HG03469 (cell line): Measurements from ENCODE around the gene PLEKHG4B.

ENCODE experiments used
- ATAC-seq: cut with Tn5 transposase; IDR thresholded peaks from one replicate; pipeline ENCODE4 v1.9.1; 2021; ENCODE audit warnings: mild to moderate bottlenecking, moderate library complexity, moderate number of reproducible peaks; ENCODE audit not compliant: unreplicated experiment

The PLEKHG4B gene

GRCh38 chr5:75331-76320 lies 16.3 kb upstream of the PLEKHG4B start:
- no peak for ATAC-seq

- no peak for ATAC-seq
These were observed 15.4 kb upstream of the PLEKHG4B start for GRCh38 chr5:76358-77169.

GRCh38 chr5:77170-77501 lies 14.8 kb upstream of the PLEKHG4B start:
- ATAC-seq = no peak

- no peak for ATAC-seq
These were observed 14.4 kb upstream of the PLEKHG4B start for GRCh38 chr5:77546-77945.

GRCh38 chr5:77957-78804 lies 13.8 kb upstream of the PLEKHG4B start:
- ATAC-seq = no peak

GRCh38 chr5:78805-79149 lies 13.2 kb upstream of the PLEKHG4B start:
- no peak for ATAC-seq

GRCh38 chr5:79263-79662 lies 12.7 kb upstream of the PLEKHG4B start:
- ATAC-seq = no peak

GRCh38 chr5:79821-80220 lies 12.1 kb upstream of the PLEKHG4B start:
- ATAC-seq = no peak

- ATAC-seq = no peak
These were observed 10.5 kb upstream of the PLEKHG4B start for GRCh38 chr5:81391-82021.

GRCh38 chr5:82097-82496 lies 9.9 kb upstream of the PLEKHG4B start:
- ATAC-seq = no peak

- no peak for ATAC-seq
These were observed 9.4 kb upstream of the PLEKHG4B start for GRCh38 chr5:82570-82969.

GRCh38 chr5:83029-83428 lies 8.9 kb upstream of the PLEKHG4B start:
- ATAC-seq = no peak

GRCh38 chr5:85334-85995 lies 6.5 kb upstream of the PLEKHG4B start:
- no peak for ATAC-seq

GRCh38 chr5:89337-90286 lies 2.4 kb upstream of the PLEKHG4B start:
- no peak for ATAC-seq

- ATAC-seq = no peak
These were observed 1.1 kb upstream of the PLEKHG4B start for GRCh38 chr5:90590-91547.

- ATAC-seq = no peak
These were observed 643 bp downstream of the PLEKHG4B start for GRCh38 chr5:92401-93220.
